Measurements from ENCODE around the gene RNF217.
"Not testable (repeated sequence)": the region's sequence is repeated elsewhere in the genome, so short reads cannot be mapped to it uniquely, and the experiment has no call there.

The RNF217 gene

GRCh38 chr6:124961777-124962638 lies at the start of gene RNF217:
TSS of gene RNF217 (plus strand) at chr6:124962437. CDS start at chr6:124962545, 108 bp downstream.
- peak in 47 of 56 donors; percentile 13 to 76 (median 51) for DNase-seq

GRCh38 chr6:124913056-124913455 lies 49.2 kb upstream of the RNF217 start:
- no peak for DNase-seq

- no peak for DNase-seq
Measured at GRCh38 chr6:124917769-124918168, 44.5 kb upstream of the RNF217 start.

- not testable (repeated sequence) for DNase-seq
Measured at GRCh38 chr6:124919703-124920102, 42.5 kb upstream of the RNF217 start.

- DNase-seq, result no peak
Measured at GRCh38 chr6:124924333-124924759, 37.9 kb upstream of the RNF217 start.

GRCh38 chr6:124926435-124926834 lies 35.8 kb upstream of the RNF217 start:
- no peak for DNase-seq

GRCh38 chr6:124927806-124928205 lies 34.4 kb upstream of the RNF217 start:
- DNase-seq, result no peak

GRCh38 chr6:124928851-124929250 lies 33.4 kb upstream of the RNF217 start:
- no peak for DNase-seq

- DNase-seq, result no peak
Measured at GRCh38 chr6:124937645-124938044, 24.6 kb upstream of the RNF217 start.

- no peak for DNase-seq
Measured at GRCh38 chr6:124941259-124941658, 21.0 kb upstream of the RNF217 start.

- no peak for DNase-seq
Measured at GRCh38 chr6:124943658-124944057, 18.6 kb upstream of the RNF217 start.

- no peak for DNase-seq
Measured at GRCh38 chr6:124947971-124948451, 14.2 kb upstream of the RNF217 start.

GRCh38 chr6:124949706-124950105 lies 12.5 kb upstream of the RNF217 start:
- DNase-seq, result no peak

- no peak for DNase-seq
Measured at GRCh38 chr6:124953808-124954207, 8.4 kb upstream of the RNF217 start.

- no peak for DNase-seq
Measured at GRCh38 chr6:124955108-124955856, 7.0 kb upstream of the RNF217 start.

- no peak for DNase-seq
Measured at GRCh38 chr6:124956018-124956417, 6.2 kb upstream of the RNF217 start.

- DNase-seq, result no peak
Measured at GRCh38 chr6:124958149-124958548, 4.1 kb upstream of the RNF217 start.

- DNase-seq, result no peak
Measured at GRCh38 chr6:124958759-124959354, 3.4 kb upstream of the RNF217 start.

- DNase-seq, result no peak
Measured at GRCh38 chr6:124960757-124961463, 1.3 kb upstream of the RNF217 start.

- DNase-seq, result no peak
Measured at GRCh38 chr6:124961464-124961776, 817 bp upstream of the RNF217 start.

GRCh38 chr6:124962639-124963415 lies 590 bp downstream of the RNF217 start:
- peak in 40 of 56 donors; percentile 20 to 74 (median 51) for DNase-seq

Data from amygdala (tissue), 56 donors.